Measurements from ENCODE around the gene ST6GALNAC5.

GRCh38 chr1:77100875-77101274, 233.6 kb downstream of the ST6GALNAC5 start:
- TF ChIP-seq REST (IDR thresholded peaks at IDR 0.05; ENCODE audit: insufficient read depth in 1 of 2, low read depth in 2 of 2, low read length in 1 of 2) (no peak), CTCF (IDR thresholded peaks at IDR 0.05) (no peak), POLR2AphosphoS5 (IDR thresholded peaks at IDR 0.05; ENCODE audit: low read depth, low read length) (no peak)

Data from Panc1 (cell line).